ENCODE results near the gene NOL6. TPM values are rescaled to one million over a fixed set of nuclear protein-coding genes. Genes with fewer than 3 reads are reported as not detected.
A peak's percentile ranks its signal among the peaks of the same experiment; 100 is the strongest.
"Not testable (repeated sequence)": the region's sequence is repeated elsewhere in the genome, so short reads cannot be mapped to it uniquely, and the experiment has no call there.

Gene NOL6
- polyA plus RNA-seq, 1 donor = 23.2 TPM

DNA sequence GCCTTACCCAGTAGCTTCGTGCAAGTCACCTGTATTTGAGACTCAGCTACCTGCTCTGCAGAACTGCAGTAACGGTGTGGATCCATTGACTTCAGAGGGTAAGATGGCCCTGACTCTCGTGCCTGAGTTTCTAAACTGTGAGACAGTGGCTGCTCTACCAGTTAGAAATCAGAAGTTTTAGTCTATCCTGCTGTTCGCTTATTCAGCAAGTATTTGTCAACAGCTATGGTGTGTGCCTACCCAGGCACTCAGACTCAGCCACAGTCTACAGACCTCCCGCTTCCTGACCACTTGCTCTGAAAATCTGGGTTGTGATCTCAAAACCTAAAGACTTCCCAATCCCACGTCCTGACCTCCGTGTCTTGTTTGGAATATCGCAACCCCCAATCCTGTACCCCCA lies 39.9 kb downstream of the NOL6 start:
- no peak for DNase-seq

DNA sequence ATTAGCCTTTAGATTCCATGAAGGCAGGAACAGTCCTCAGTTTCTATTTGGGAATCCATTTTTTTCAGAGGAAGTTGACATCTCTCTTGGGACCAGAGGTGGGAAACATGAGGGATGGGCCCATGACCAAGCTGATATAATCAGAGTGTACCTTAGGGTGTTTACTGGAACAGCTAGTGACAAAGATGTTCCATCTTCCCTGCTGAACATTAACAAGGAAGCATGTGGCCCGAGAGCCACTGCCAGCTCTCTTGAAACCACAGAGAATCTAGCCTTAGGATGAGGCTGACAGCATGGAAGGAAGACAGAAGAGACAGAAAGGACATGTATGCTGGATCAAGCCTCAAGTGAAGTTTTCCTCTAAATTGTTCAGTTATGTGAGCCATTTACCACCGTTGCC lies 42.3 kb downstream of the NOL6 start:
- no peak for DNase-seq

DNA sequence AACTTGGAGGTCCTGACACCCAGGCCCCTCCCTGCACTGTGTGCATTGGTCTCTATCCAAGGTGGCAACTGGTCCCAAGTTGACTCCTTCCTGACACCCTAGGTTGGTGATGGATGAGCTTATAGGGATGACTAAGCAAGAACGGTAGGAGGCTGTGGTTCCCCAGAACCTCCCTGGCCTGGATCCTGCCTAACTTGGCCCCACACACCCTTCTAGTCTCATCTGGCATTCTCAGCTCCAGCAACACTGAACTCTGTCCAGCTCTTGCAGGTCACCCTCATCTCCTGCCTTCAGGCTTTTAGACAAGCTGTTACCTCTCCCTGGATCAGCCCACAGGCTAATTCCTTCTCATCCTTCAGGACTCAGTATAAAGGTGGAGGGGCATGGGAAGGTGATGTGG lies 42.8 kb downstream of the NOL6 start:
- DNase-seq = no peak

DNA sequence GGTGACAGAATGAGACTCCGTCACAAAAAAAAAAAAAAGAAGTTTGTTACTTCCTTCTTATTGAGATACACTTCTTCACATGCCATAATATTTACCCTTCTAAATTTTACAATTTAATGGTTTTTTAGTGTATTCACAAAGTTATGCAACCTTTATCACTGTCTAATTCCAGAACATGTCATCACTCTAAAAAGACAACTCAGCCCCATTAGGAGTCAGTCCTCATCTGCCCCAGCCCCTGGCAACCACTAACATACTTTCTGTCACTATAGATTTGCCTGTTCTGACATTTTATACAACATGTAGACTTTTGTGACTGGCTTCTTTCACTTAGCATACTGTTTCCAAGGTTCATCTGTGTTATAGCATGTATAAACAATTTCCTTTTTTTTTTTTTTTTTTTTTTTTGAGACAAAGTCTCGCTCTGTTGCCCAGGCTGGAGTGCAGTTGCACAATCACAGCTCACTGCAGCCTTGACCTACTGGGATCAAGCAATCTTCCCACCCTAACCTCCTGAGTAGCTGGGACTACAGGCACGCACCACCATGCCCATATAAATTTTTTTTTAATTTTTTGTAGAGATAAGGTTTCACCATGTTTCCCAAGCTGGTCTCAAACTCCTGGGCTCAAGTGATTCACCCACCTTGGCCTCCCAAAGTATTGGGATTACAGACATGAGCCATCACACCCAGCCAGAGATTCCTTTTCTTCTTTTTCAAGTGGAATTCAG lies 44.3 kb downstream of the NOL6 start:
- DNase-seq = no peak

DNA sequence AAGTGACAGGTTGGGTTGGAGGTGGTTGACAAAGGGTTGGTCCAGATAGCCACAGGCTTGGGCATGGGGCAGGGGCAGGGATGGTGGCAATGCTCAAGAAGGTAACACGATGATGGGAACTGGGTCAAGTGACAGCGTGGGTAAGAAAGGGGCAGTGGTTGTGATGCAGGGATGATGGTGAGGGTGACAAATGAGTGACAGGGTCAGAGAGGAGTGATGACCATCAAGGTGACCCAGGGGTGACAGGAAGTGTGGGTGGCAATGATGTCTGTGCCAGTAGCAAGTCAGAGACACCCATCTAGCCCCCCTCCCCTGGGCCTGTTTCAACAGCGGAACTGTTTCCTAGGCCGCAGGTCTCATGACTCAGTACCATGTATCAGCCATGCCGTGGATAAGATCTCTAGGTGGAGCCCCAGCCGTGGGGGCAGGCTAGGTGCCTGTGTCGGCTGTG lies 46.9 kb downstream of the NOL6 start:
- no peak for DNase-seq

DNA sequence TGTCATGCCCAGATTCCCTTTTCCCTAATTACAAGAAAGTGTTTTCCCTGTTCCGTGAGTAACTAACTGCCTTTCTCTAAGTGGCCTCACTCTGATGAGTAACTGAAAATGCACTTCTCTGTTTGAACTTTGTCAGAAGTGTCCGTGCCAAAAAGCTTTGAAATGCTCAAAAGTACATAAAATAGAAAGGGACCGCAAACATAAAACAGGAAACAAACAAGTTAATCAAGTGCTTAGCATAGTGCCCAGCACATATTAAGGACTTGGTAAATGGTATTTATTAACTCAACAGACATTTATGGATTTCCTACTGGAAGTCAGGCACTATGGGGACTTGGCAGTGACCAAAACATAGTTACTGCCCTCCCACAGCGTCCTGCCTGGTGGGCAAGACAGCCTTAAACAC lies 48.6 kb downstream of the NOL6 start:
- no peak for DNase-seq

DNA sequence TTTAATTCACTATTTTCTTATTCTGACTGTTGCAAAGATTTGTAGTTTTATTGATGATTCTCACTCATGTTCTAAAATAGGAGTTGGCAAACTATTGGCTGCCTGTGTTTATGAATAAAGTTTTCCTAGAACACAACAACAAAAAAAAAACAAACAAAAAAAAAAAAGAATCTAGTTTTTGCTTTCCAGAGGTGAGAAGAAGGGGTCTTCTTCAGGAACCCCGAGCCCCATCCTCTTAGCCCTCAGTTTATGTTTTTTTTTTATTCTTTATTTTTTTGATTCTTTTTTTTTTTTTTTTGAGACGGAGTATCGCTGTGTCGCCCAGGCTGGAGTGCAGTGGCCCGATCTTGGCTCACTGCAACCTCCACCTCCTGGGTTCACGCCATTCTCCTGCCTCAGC lies 49.2 kb downstream of the NOL6 start:
- not testable (repeated sequence) for DNase-seq

DNA sequence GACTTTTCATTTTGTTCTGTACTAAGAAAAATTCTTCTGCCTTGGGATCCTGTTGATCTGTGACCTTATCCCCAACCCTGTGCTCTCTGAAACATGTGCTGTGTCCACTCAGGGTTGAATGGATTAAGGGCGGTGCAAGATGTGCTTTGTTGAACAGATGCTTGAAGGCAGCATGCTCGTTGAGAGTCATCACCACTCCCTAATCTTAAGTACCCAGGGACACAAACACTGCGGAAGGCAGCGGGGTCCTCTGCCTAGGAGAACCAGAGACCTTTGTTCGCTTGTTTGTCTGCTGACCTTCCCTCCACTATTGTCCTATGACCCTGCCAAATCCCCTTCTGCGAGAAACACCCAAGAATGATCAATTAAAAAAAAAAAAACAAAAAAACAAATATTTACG lies 49.7 kb downstream of the NOL6 start:
- DNase-seq = not testable (repeated sequence)

DNA sequence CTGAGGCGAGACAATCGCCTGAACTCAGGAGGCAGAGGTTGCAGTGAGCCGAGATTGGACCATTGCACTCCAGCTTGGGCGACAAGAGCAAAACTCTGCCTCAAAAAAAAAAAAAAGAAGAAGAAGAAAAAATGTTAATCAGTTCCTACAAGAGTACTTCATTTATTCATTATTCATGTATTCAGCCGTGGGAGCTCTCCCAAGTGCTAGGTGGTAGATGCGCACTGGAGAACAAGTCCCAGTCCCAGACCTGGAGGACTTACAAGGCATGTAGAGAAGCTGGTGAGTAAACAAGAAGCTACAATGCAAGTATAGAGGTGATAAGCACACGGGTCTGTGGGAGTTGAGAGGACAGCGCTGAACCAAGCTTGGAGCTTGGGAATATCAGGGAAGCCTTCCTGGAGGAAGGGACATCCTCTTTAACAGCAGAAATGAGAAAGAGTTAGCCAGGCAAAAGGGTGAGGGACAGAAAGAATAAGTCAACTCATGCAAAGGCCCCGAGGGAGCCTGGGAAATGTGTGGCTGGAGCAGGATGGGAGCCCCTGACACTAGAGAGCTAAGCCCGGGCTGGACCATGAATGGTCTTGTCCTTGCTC lies 53.9 kb downstream of the NOL6 start:
- DNase-seq = no peak

DNA sequence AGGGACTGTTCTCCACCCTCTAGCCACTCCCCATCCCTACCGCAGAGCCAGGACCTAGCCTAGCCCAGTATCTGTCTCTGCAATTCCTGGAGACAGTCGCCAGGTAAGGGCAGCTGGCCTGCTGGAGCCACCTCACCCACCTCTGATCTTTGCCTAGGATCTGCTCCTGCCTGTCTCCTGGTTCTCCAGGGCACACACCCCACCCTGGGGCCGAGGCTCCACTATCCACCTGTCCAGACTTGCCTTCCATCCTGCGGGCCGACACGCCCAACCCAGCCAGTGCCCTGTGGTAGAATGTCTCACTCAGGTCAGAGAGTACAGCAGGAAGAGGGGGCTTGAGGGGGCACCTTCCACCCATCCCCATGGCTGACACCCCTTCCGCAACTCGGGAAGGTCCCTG lies 55.6 kb downstream of the NOL6 start:
- DNase-seq = no peak

DNA sequence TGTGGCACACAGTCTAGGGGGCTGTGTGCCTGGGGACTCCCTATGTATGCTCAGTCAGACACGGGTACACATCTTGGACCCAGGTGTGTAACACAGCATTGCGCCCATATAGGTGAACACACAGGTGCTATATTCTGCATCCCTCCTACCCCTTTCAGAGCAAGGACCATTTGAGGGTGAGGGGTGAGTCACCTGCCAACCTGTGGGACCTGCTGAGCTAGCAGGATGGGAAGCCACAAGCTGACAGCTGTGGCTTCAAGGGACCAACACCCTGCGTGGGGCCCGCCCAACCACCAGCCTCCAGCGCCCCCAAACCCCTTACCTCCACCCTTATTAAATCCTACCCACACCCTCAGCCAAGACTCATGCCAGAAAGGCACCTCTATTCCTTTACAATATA lies 56.7 kb downstream of the NOL6 start:
- no peak for DNase-seq

DNA sequence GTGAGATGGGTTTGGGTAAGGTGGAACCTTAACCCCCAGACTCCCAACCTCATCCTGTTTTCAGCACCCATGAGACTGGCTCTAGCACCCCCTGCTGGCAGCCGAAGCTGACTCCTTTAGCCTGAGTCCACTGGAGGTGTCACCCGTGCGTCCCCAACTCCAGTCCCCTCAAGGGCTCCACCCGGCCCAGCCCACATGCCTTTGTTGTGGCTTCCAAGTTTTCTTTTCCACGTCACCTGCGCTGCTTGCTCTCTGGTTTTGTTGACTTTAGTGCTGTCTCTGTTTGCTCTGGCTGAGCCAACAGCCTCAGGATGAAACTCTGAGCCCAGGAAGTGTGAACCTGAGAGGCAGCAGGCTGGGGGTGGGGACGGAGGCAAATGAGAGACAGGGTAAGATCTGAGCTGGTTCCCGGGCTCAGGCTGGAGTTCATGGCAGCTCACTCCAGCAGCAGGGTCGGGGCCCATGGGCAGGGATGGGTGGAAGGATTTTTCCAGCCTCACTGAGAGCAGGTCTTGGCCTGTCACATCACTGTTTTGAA lies 58.2 kb downstream of the NOL6 start:
- DNase-seq = peak; percentile 26

DNA sequence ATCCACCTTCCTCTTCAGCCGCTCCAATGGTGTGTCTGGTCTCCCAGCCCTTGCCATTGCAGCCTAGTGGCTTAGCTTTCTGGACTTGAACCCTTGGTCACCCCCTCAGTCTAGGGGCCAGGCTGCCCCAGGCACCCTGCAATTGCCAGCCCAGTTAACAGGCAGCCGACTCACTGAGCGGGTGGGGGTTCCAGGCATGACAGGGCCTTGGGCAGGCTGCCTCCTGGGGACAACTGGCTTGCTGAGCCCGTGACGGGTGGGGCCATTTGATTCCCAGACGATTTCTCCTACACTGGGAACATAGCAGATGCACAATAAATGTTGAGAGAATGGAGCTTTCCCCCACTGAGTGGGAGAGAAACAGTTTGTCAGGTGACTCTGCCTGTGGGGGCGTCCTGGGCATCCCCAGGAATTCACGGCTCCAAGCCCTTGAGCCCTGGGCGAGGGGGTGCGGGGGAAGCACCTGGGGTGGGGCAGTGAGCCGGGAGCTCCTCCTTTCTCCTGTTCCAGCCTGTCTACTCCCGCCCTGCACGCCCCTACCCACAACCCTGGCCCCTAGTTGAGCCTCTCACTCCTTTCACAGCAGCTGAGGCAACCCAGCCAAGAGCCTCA lies 58.7 kb downstream of the NOL6 start:
- no peak for DNase-seq

DNA sequence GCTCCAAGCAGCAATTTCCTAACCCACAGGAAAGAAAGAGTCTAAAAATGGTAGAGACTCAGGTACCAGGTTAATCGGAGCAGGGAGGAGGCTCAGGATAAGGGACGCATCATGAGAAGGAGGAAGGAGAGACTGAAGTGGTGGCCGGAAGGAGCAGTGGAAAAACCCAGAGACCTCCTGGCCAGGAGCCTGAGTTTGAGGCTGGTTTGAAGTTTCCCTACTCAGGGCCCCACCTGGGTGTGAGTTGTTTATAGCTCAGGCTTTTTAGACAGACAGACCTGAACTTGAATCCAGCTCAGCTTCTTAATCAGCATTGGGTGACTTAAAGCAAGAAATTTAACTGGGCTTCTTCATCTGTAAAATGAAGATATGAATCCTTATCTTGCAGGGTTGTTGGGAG lies 59.5 kb downstream of the NOL6 start:
- DNase-seq = no peak

Other genes starting within 250 kb of the NOL6 start
- gene SPINK4, start 233.8 kb downstream of the NOL6 start, polyA plus RNA-seq (ENCODE audit: insufficient read length) = 0.52 TPM
- 96.4 TPM for gene BAG1, start 209.2 kb downstream of the NOL6 start, polyA plus RNA-seq (ENCODE audit: insufficient read length)
- 68.9 TPM for gene CHMP5, start 208.9 kb downstream of the NOL6 start, polyA plus RNA-seq (ENCODE audit: insufficient read length)
- 25.6 TPM for gene NFX1, start 183.4 kb downstream of the NOL6 start, polyA plus RNA-seq (ENCODE audit: insufficient read length)
- gene AQP7, start 71.4 kb downstream of the NOL6 start, polyA plus RNA-seq (ENCODE audit: insufficient read length) = 6.4 TPM
- 7.6 TPM for gene AQP3, start 26.3 kb downstream of the NOL6 start, polyA plus RNA-seq (ENCODE audit: insufficient read length)
- gene ANKRD18B, start 50.3 kb upstream of the NOL6 start, polyA plus RNA-seq (ENCODE audit: insufficient read length) = 0.08 TPM

Measured in hindlimb muscle (tissue), 1 donor.